HG03571 (cell line): ENCODE results near the gene CYRIA.
A peak's percentile ranks its signal among the peaks of the same experiment; 100 is the strongest.

Experiments used
- ATAC-seq: cut with Tn5 transposase; IDR thresholded peaks from one replicate; pipeline ENCODE4 v1.9.1; 2021; ENCODE audit not compliant: unreplicated experiment

Gene CYRIA

GRCh38 chr2:16632598-16632997 lies 33.0 kb downstream of the CYRIA start:
- ATAC-seq: no peak

- no peak for ATAC-seq
These were observed 35.2 kb downstream of the CYRIA start for GRCh38 chr2:16630463-16630862.

GRCh38 chr2:16629770-16630169 lies 35.9 kb downstream of the CYRIA start:
- ATAC-seq: no peak

GRCh38 chr2:16629044-16629443 lies 36.6 kb downstream of the CYRIA start:
- no peak for ATAC-seq

- no peak for ATAC-seq
These were observed 37.3 kb downstream of the CYRIA start for GRCh38 chr2:16628314-16628713.

- no peak for ATAC-seq
These were observed 38.5 kb downstream of the CYRIA start for GRCh38 chr2:16626997-16627605.

GRCh38 chr2:16626497-16626896 lies 39.1 kb downstream of the CYRIA start:
- ATAC-seq: no peak

GRCh38 chr2:16625759-16626158 lies 39.9 kb downstream of the CYRIA start:
- peak; percentile 63 for ATAC-seq

- no peak for ATAC-seq
These were observed 40.4 kb downstream of the CYRIA start for GRCh38 chr2:16625201-16625729.

- no peak for ATAC-seq
These were observed 41.2 kb downstream of the CYRIA start for GRCh38 chr2:16624436-16624780.

GRCh38 chr2:16623564-16624435 lies 41.8 kb downstream of the CYRIA start:
- ATAC-seq: no peak

- no peak for ATAC-seq
These were observed 42.6 kb downstream of the CYRIA start for GRCh38 chr2:16623031-16623430.

GRCh38 chr2:16622399-16622968 lies 43.1 kb downstream of the CYRIA start:
- no peak for ATAC-seq

GRCh38 chr2:16621316-16621715 lies 44.3 kb downstream of the CYRIA start:
- ATAC-seq: no peak

GRCh38 chr2:16620590-16620989 lies 45.0 kb downstream of the CYRIA start:
- ATAC-seq: no peak

- ATAC-seq: no peak
These were observed 45.9 kb downstream of the CYRIA start for GRCh38 chr2:16619576-16620245.

GRCh38 chr2:16617282-16618266 lies 48.1 kb downstream of the CYRIA start:
- no peak for ATAC-seq
